K562 (cell line): Measurements from ENCODE around the gene ASPRV1. TPM values are rescaled to one million over a fixed set of nuclear protein-coding genes. Genes with fewer than 3 reads are reported as not detected.

Source experiments
- ATF1 ChIP-seq, 2 experiments: fragments of 450-650 bp in 1 of 2; IDR thresholded peaks; 2 replicates each; pipeline ENCODE4 v1.6.1; 2016; ENCODE audit warnings: missing compliant biosample characterization in 1 of 2, missing genetic modification characterization in 1 of 2
- BMI1 ChIP-seq: fragments of 150-350 bp; IDR thresholded peaks from 2 replicates; pipeline ENCODE4 v1.6.1; 2014; ENCODE audit warnings: low read length
- BRD4 ChIP-seq: fragments of 200-600 bp; sonication (generic); IDR thresholded peaks from 2 replicates; pipeline ENCODE4 v1.6.1; 2017; ENCODE audit warnings: inconsistent platforms
- CREB1 ChIP-seq, 2 experiments: sonication (generic) in 1 of 2; formaldehyde crosslinking in 1 of 2; IDR thresholded peaks; 2 replicates each; pipeline versions ENCODE4 v1.6.1 to v1.8.0; 2012 to 2022; ENCODE audit warnings: inconsistent platforms in 1 of 2, mild to moderate bottlenecking in 1 of 2, missing genetic modification reagents in 1 of 2, moderate library complexity in 1 of 2
- KLF13 ChIP-seq: fragments of 450-650 bp; IDR thresholded peaks from 2 replicates; pipeline ENCODE4 v1.6.1; 2016; ENCODE audit warnings: missing genetic modification characterization, low read depth, mild to moderate bottlenecking, missing compliant biosample characterization, moderate library complexity, borderline replicate concordance
- NCOA2 ChIP-seq, 2 experiments: fragments of 450-650 bp; IDR thresholded peaks; 2 replicates each; pipeline ENCODE4 v1.6.1; 2018; ENCODE audit warnings: mild to moderate bottlenecking in 2 of 2, moderate library complexity in 1 of 2; ENCODE audit not compliant: partially characterized antibody in 2 of 2
- NCOA6 ChIP-seq: fragments of 450-650 bp; IDR thresholded peaks from 2 replicates; pipeline ENCODE4 v1.6.1; 2017; ENCODE audit warnings: mild to moderate bottlenecking
- PHF8 ChIP-seq: fragments of 200-600 bp; sonication (generic); IDR thresholded peaks from 2 replicates; pipeline ENCODE4 v1.6.1; 2012; ENCODE audit warnings: mixed run types, mild to moderate bottlenecking, inconsistent platforms, low read length, moderate library complexity, borderline replicate concordance
- POLR3A ChIP-seq: IDR thresholded peaks from 2 replicates; pipeline ENCODE4 v1.6.1; 2011; ENCODE audit warnings: borderline replicate concordance, mild to moderate bottlenecking, moderate library complexity; ENCODE audit not compliant: insufficient read length, insufficient read depth; ENCODE audit errors: extremely low read depth
- PYGO2 ChIP-seq: fragments of 450-650 bp; IDR thresholded peaks from 2 replicates; pipeline ENCODE4 v1.6.1; 2016; ENCODE audit warnings: mild to moderate bottlenecking, missing genetic modification characterization, moderate library complexity, missing compliant biosample characterization
- RBM17 ChIP-seq: fragments of 200-400 bp; formaldehyde crosslinking; IDR thresholded peaks from 2 replicates; pipeline ENCODE4 v1.6.1; 2017; ENCODE audit warnings: low read depth, mild to moderate bottlenecking, low read length, borderline replicate concordance
- ZMIZ1 ChIP-seq, 2 experiments: fragments of 150-350 bp in 1 of 2; IDR thresholded peaks; 2 replicates each; pipeline ENCODE4 v1.6.1; 2012 to 2016; ENCODE audit warnings: low read depth in 2 of 2, low read length in 2 of 2, mild to moderate bottlenecking in 1 of 2, moderate library complexity in 1 of 2
- ZNF12 ChIP-seq: sonication (generic); formaldehyde crosslinking; IDR thresholded peaks from 2 replicates; pipeline ENCODE4 v1.4.0; 2020; ENCODE audit warnings: mild to moderate bottlenecking, missing genetic modification reagents
- ZNF280B ChIP-seq: fragments of 250-450 bp; sonication (Bioruptor Pico); IDR thresholded peaks from 2 replicates; pipeline ENCODE4 v1.5.1; 2021; ENCODE audit warnings: mild to moderate bottlenecking
- ZNF347 ChIP-seq: fragments of 450-650 bp; formaldehyde crosslinking; IDR thresholded peaks from 2 replicates; pipeline ENCODE4 v1.4.0; 2020; ENCODE audit warnings: low read depth, mild to moderate bottlenecking, moderate library complexity
- ZNF79 ChIP-seq: fragments of 250-450 bp; sonication (Bioruptor Pico); IDR thresholded peaks from 2 replicates; pipeline ENCODE4 v1.4.0; 2020; ENCODE audit warnings: low read depth, mild to moderate bottlenecking, moderate library complexity
- polyA plus RNA-seq, 8 experiments: library from polyadenylated mRNA; depleted of rRNA in 4 of 8; stranded (reverse) in 5 of 8; unstranded in 3 of 8; fragments of >200 nt; fragmentation: Nextera tagmentation in 2 of 8; fragmentation: Illumina TruSeq in 1 of 8; extraction: Ambion mirVana in 2 of 8; extraction: Trizol in 1 of 8; gene quantifications; 2 replicates each; pipeline versions ENCODE4 v1.2.1 to v1.2.3, GENCODE V29; 2011 to 2014; ENCODE audit warnings: inconsistent platforms in 1 of 8, missing spikeins in 1 of 8
- total RNA-seq, 7 experiments: library from RNA; depleted of rRNA in 6 of 7; stranded (reverse); fragments of >200 nt in 6 of 7; fragmentation: Illumina TruSeq in 2 of 7; extraction: Trizol in 2 of 7; gene quantifications; 2 replicates each; pipeline versions ENCODE4 v1.2.1 to v1.2.3, GENCODE V29; 2011 to 2021; ENCODE audit warnings: low replicate concordance in 1 of 7
- TF ChIP-seq, protein P1 (sequence below): sonication (generic); formaldehyde crosslinking; IDR thresholded peaks from 2 replicates; pipeline ENCODE4 v1.8.1; 2023; ENCODE audit warnings: missing genetic modification reagents, mild to moderate bottlenecking, borderline replicate concordance

Gene ASPRV1
- total and polyA plus RNA-seq, 9 of the 15 experiments (the other 6 are each of a cell fraction or from before 2014, with no cell fraction given): 0.17 to 0.72 (median 0.47) TPM; not detected in 1

- TF ChIP-seq ZNF280B (CRISPR knock-in tag) (no peak), ZNF12 (CRISPR knock-in tag) (no peak), KLF13 (tag) (peak; percentile 90), ZMIZ1 (IDR thresholded peaks at IDR 0.05; ENCODE audit: low read depth in 2 of 2, low read length in 2 of 2) (no peak), BMI1 (no peak), NCOA6 (no peak), NCOA2 (IDR thresholded peaks at IDR 0.05; ENCODE audit: partially characterized antibody in 2 of 2) (no peak), PHF8 (peak; percentile 31; the same call in 1 of the 2 replicates), BRD4 (peak; percentile 89; the same call in 1 of the 2 replicates), PYGO2 (no peak), CREB1 (IDR thresholded peaks at IDR 0.05) (no peak; the same call in 1 of the 2 replicates), CREB1 (CRISPR knock-in tag; IDR thresholded peaks at IDR 0.05) (no peak), ZNF347 (CRISPR knock-in tag) (no peak), ATF1 (CRISPR knock-in tag; IDR thresholded peaks at IDR 0.05) (no peak), ATF1 (tag; IDR thresholded peaks at IDR 0.05) (peak; percentile 52), RBM17 (no peak), ZNF79 (CRISPR knock-in tag) (no peak), POLR3A (no peak)
- TF ChIP-seq, protein P1, sequence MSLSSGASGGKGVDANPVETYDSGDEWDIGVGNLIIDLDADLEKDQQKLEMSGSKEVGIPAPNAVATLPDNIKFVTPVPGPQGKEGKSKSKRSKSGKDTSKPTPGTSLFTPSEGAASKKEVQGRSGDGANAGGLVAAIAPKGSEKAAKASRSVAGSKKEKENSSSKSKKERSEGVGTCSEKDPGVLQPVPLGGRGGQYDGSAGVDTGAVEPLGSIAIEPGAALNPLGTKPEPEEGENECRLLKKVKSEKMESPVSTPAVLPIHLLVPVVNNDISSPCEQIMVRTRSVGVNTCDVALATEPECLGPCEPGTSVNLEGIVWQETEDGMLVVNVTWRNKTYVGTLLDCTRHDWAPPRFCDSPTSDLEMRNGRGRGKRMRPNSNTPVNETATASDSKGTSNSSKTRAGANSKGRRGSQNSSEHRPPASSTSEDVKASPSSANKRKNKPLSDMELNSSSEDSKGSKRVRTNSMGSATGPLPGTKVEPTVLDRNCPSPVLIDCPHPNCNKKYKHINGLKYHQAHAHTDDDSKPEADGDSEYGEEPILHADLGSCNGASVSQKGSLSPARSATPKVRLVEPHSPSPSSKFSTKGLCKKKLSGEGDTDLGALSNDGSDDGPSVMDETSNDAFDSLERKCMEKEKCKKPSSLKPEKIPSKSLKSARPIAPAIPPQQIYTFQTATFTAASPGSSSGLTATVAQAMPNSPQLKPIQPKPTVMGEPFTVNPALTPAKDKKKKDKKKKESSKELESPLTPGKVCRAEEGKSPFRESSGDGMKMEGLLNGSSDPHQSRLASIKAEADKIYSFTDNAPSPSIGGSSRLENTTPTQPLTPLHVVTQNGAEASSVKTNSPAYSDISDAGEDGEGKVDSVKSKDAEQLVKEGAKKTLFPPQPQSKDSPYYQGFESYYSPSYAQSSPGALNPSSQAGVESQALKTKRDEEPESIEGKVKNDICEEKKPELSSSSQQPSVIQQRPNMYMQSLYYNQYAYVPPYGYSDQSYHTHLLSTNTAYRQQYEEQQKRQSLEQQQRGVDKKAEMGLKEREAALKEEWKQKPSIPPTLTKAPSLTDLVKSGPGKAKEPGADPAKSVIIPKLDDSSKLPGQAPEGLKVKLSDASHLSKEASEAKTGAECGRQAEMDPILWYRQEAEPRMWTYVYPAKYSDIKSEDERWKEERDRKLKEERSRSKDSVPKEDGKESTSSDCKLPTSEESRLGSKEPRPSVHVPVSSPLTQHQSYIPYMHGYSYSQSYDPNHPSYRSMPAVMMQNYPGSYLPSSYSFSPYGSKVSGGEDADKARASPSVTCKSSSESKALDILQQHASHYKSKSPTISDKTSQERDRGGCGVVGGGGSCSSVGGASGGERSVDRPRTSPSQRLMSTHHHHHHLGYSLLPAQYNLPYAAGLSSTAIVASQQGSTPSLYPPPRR (CRISPR knock-in tag): no peak
These were observed 14.5 kb upstream of the ASPRV1 start (continued) for GRCh38 chr2:69975853-69976462.
